Duodenal mucosa (tissue), 2 donors: ENCODE data around the gene FBLN5.
A peak's percentile ranks its signal among the peaks of the same experiment; 100 is the strongest.
"Not testable (repeated sequence)": the region's sequence is repeated elsewhere in the genome, so short reads cannot be mapped to it uniquely, and the experiment has no call there.

Experiments used
- H3K27ac ChIP-seq: one replicate; pipeline ENCODE4 v1.7.0; 2013; ENCODE audit warnings: low read depth, low read length
- H3K27me3 ChIP-seq, 2 donors: one replicate each; pipeline ENCODE4 v1.7.0; 2013; ENCODE audit warnings: low read length in 2 of 2, control low read depth in 1 of 2; ENCODE audit not compliant: insufficient read depth in 2 of 2, control insufficient read depth in 1 of 2
- H3K36me3 ChIP-seq, 2 donors: one replicate each; pipeline ENCODE4 v1.7.0; 2013; ENCODE audit warnings: low read length in 2 of 2, control low read depth in 1 of 2; ENCODE audit not compliant: insufficient read depth in 2 of 2, control insufficient read depth in 1 of 2
- H3K4me1 ChIP-seq, 2 donors: one replicate each; pipeline ENCODE4 v1.7.0; 2013; ENCODE audit warnings: low read length in 2 of 2, control low read depth in 1 of 2; ENCODE audit not compliant: insufficient read depth in 2 of 2, control insufficient read depth in 1 of 2
- H3K4me3 ChIP-seq, 2 donors: one replicate each; pipeline ENCODE4 v1.7.0; 2013; ENCODE audit warnings: low read length in 2 of 2, low read depth in 1 of 2
- H3K9ac ChIP-seq, 2 donors: one replicate each; pipeline ENCODE4 v1.7.0; 2013; ENCODE audit warnings: low read length in 2 of 2, low read depth in 1 of 2
- H3K9me3 ChIP-seq, 2 donors: one replicate each; pipeline ENCODE4 v1.7.0; 2013; ENCODE audit warnings: low read length in 2 of 2, control low read depth in 1 of 2; ENCODE audit not compliant: control insufficient read depth in 1 of 2

FBLN5 gene

GRCh38 chr14:91877376-91877915 is 70.0 kb downstream of the FBLN5 start:
- no peak overlapping the region for H3K27ac ChIP-seq
- H3K36me3 ChIP-seq = peaks cover 0 to 5% of the 10 kb centered on the region in 2 donors
- no peaks in the 10 kb centered on the region for H3K27me3 ChIP-seq
- no peaks in the 10 kb centered on the region for H3K9me3 ChIP-seq
- no peak overlapping the region for H3K4me3 ChIP-seq
- no peak overlapping the region for H3K9ac ChIP-seq
- peaks cover 34 to 43% of the 10 kb centered on the region in 2 donors for H3K4me1 ChIP-seq

GRCh38 chr14:91876492-91876891 is 71.0 kb downstream of the FBLN5 start:
- Histone ChIP-seq H3K36me3 (peaks cover 0 to 5% of the 10 kb centered on the region in 2 donors), H3K27ac (no peak overlapping the region), H3K4me3 (no peak overlapping the region), H3K27me3 (no peaks in the 10 kb centered on the region), H3K9me3 (no peaks in the 10 kb centered on the region), H3K9ac (no peak overlapping the region), H3K4me1 (peaks cover 42 to 53% of the 10 kb centered on the region in 2 donors)

GRCh38 chr14:91875525-91876286 is 71.8 kb downstream of the FBLN5 start:
- peak overlapping the region in 1 of 2 donors; percentile 23 for H3K4me3 ChIP-seq
- H3K9ac ChIP-seq = peak overlapping the region in 1 of 2 donors; percentile 8
- peaks cover 42 to 58% of the 10 kb centered on the region in 2 donors for H3K4me1 ChIP-seq
- no peaks in the 10 kb centered on the region for H3K27me3 ChIP-seq
- peak overlapping the region; percentile 5 for H3K27ac ChIP-seq
- no peaks in the 10 kb centered on the region for H3K9me3 ChIP-seq
- H3K36me3 ChIP-seq = no peaks in the 10 kb centered on the region

GRCh38 chr14:91873471-91874415 is 73.8 kb downstream of the FBLN5 start:
- peak overlapping the region; percentile 7 to 9 for H3K4me3 ChIP-seq
- H3K27me3 ChIP-seq = no peaks in the 10 kb centered on the region
- peak overlapping the region; percentile 77 for H3K27ac ChIP-seq
- no peaks in the 10 kb centered on the region for H3K9me3 ChIP-seq
- H3K36me3 ChIP-seq = no peaks in the 10 kb centered on the region
- peaks cover 47 to 73% of the 10 kb centered on the region in 2 donors for H3K4me1 ChIP-seq
- no peak overlapping the region for H3K9ac ChIP-seq

- Histone ChIP-seq H3K27ac (peak overlapping the region; percentile 77), H3K36me3 (no peaks in the 10 kb centered on the region)
These were observed 74.7 kb downstream of the FBLN5 start for GRCh38 chr14:91872517-91873470.

GRCh38 chr14:91872011-91872501 is 75.4 kb downstream of the FBLN5 start:
- H3K9me3 ChIP-seq = no peaks in the 10 kb centered on the region
- peak overlapping the region; percentile 21 to 28 for H3K9ac ChIP-seq
- H3K4me3 ChIP-seq = peak overlapping the region; percentile 9
- peak overlapping the region; percentile 74 for H3K27ac ChIP-seq
- H3K27me3 ChIP-seq = no peaks in the 10 kb centered on the region
- peaks cover 54 to 77% of the 10 kb centered on the region in 2 donors for H3K4me1 ChIP-seq
- H3K36me3 ChIP-seq = no peaks in the 10 kb centered on the region

More at GRCh38 chr14:91872517-91873470, 74.7 kb downstream of the FBLN5 start:
- Histone ChIP-seq H3K27me3 (no peaks in the 10 kb centered on the region), H3K9ac (peak overlapping the region in 1 of 2 donors; percentile 46), H3K4me1 (peaks cover 50 to 77% of the 10 kb centered on the region in 2 donors), H3K4me3 (peak overlapping the region; percentile 9), H3K9me3 (no peaks in the 10 kb centered on the region)

GRCh38 chr14:91871401-91871800 is 76.1 kb downstream of the FBLN5 start:
- not testable (repeated sequence) for H3K4me3 ChIP-seq, H3K27ac ChIP-seq, H3K36me3 ChIP-seq, H3K9ac ChIP-seq, H3K9me3 ChIP-seq, H3K27me3 ChIP-seq
- peaks cover 52 to 75% of the 10 kb centered on the region in 2 donors for H3K4me1 ChIP-seq

- Histone ChIP-seq H3K4me1 (peaks cover 47 to 70% of the 10 kb centered on the region in 2 donors), H3K27ac (no peak overlapping the region), H3K36me3 (no peaks in the 10 kb centered on the region)
These were observed 76.6 kb downstream of the FBLN5 start for GRCh38 chr14:91870890-91871289.

GRCh38 chr14:91870001-91870400 is 77.5 kb downstream of the FBLN5 start:
- H3K27me3 ChIP-seq = no peaks in the 10 kb centered on the region
- H3K27ac ChIP-seq = no peak overlapping the region
- peak overlapping the region in 1 of 2 donors; percentile 1 for H3K9ac ChIP-seq
- H3K36me3 ChIP-seq = no peaks in the 10 kb centered on the region
- H3K4me3 ChIP-seq = no peak overlapping the region
- H3K9me3 ChIP-seq = no peaks in the 10 kb centered on the region
- peaks cover 40 to 62% of the 10 kb centered on the region in 2 donors for H3K4me1 ChIP-seq

More at GRCh38 chr14:91870890-91871289, 76.6 kb downstream of the FBLN5 start:
- no peaks in the 10 kb centered on the region for H3K9me3 ChIP-seq
- no peaks in the 10 kb centered on the region for H3K27me3 ChIP-seq
- H3K4me3 ChIP-seq = no peak overlapping the region
- H3K9ac ChIP-seq = peak overlapping the region in 1 of 2 donors; percentile 1
